ENCODE results near the gene CHCHD1.
"Not testable (repeated sequence)": the region's sequence is repeated elsewhere in the genome, so short reads cannot be mapped to it uniquely, and the experiment has no call there.

The CHCHD1 gene

DNA sequence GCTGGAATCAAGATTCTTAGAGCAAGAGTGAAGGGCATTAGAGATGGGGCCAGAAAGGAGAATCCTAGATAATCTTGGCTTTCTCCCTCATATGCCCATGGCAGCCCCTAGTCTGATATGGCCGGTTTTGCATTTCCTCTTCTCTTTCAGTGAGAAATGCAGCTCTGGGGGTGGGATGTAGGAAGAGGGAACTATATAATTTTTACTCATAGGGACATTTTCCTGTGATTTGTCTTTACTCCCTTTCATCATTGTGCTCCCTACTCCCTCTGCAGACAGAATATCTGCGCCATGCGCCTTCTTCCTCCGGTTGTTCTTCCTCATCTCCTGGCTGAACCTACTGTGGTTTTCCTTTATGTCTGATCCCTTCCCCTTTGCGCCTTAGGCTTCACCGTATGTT lies 16.8 kb upstream of the CHCHD1 start:
- no peak for FAIRE-seq
- no peak for DNase-seq (ENCODE audit: insufficient read length, low spot score)

DNA sequence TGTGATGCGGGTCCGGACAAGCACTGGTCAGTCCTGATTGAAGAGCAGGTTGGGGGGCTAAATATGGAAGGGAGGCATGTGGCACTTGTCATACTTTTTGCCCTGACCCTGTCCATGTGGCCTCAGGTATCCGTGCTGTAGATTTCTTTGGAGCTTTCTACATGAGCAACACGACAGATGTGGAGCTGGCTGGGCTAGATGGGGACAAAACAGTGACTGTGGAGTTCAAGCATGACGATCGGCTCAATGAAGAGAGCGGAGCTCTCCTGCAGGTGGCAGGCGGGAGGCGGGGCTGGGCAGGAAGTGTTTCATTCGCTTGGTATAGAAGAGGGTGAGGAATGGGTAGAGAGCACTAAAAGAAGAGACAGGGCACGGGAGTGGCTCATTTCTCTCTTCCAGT lies 13.0 kb upstream of the CHCHD1 start:
- FAIRE-seq (no peak), DNase-seq (ENCODE audit: insufficient read length, low spot score) (no peak)

DNA sequence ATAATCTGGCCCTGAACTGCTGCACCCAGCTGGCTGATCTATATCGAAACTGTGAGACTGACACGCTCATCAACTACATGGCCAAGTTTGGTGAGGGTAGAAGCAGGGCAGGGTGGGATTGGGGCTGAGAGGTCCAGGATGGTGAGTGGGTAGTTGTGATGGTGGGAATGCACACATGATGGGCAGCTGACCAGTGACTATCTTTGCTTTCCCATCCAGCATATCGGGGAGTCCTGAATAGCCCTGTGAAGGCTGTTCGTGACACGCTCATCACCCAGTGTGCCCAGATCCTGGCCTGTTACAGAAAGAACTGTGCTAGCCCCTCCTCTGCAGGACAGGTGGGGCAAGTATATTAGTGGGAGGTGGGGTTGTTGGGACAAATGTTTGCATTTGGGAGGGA lies 12.5 kb upstream of the CHCHD1 start:
- no peak for DNase-seq (ENCODE audit: insufficient read length, low spot score)
- FAIRE-seq = no peak

DNA sequence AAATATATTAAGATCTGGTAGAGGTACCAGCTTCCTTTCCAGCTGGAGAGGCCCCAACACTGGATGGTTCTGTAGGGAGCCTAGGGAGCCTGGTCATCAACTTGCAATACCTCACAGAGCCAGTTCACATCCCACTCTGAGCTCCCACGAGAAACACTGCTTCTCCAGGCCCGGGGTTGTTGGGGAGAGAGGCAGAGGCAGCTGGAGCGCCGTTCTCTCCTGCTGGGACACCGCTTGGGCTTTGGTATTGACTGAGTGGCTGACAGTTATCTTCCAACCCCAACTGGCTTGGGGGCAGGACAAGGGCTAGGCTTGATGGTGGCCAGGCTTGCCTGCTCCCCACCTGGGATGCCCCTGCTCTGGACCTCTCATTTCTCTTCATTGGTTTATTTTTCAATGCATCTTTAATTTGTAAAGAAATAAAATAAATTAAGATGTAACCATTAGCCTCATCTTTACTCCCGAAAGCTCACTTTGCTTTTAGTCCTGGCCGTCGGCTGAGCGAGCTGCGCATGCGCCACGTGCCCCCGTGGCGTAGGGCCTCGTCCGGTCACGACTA lies 10.0 kb upstream of the CHCHD1 start:
- peak; percentile 86 for FAIRE-seq
- DNase-seq (ENCODE audit: insufficient read length, low spot score) = peak; percentile 90

DNA sequence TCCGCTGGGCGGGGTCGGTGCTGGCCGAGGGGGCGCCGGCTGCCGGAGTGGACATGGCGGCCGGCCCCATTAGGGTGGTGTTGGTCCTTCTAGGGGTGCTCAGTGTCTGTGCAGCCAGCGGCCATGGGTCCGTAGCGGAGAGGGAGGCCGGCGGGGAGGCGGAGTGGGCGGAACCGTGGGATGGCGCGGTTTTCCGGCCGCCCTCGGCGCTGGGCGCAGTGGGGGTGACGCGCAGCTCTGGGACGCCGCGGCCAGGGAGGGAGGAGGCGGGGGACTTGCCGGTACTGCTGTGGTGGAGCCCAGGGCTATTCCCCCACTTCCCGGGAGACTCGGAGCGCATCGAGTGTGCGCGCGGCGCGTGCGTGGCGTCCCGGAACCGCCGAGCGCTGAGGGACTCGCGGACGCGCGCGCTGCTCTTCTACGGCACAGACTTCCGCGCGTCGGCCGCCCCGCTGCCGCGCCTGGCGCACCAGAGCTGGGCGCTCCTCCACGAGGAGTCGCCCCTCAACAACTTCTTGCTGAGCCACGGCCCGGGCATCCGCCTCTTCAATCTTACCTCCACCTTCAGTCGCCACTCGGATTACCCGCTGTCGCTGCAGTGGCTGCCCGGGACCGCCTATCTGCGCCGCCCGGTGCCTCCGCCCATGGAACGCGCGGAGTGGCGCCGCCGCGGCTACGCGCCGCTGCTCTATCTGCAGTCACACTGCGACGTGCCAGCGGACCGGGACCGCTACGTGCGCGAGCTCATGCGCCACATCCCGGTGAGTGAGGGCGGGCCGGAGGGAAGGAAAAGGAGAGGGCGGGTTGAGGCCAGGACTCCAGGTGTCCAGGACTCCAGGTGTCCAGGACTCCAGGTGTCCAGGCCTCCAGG lies 9.3 kb upstream of the CHCHD1 start:
- peak; percentile 60 for FAIRE-seq
- peak; percentile 62 for DNase-seq (ENCODE audit: insufficient read length, low spot score)

DNA sequence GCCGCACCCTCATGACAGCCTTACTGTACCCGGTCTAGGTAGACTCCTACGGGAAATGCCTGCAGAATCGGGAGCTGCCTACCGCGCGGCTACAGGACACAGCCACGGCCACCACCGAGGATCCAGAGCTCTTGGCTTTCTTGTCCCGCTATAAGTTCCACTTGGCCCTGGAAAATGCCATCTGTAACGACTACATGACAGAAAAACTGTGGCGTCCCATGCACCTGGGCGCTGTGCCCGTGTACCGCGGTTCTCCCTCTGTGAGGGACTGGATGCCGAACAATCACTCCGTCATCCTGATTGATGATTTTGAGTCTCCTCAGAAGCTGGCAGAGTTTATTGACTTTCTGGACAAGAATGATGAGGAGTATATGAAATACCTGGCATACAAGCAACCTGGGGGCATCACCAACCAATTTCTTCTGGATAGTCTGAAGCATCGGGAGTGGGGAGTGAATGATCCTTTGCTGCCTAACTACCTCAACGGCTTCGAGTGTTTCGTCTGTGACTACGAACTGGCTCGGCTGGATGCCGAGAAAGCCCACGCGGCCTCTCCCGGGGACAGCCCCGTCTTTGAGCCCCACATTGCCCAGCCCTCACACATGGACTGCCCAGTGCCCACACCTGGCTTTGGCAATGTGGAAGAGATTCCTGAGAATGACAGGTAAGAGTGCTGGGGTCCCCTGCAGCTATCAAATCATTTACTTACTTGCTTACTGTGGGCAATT lies 8.5 kb upstream of the CHCHD1 start:
- no peak for DNase-seq (ENCODE audit: insufficient read length, low spot score)

DNA sequence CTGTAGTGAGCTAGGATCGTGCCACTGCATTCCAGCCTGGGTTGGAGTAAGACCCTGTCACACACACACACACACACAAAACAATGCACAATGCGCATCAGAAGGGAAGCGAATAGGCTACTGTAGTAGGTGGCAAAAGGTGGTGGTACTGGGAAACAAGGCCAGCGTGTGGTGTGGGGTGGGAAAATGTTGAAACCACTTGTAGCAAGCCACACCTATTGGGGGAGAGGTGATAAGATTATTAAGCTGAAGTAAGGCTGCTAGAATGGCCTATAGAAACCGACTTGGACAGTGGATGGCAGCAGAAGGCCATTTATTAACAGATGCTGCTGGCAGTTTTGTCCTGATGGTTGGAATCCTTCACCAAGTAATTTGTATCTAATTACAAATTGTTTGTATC lies 7.2 kb upstream of the CHCHD1 start:
- FAIRE-seq = no peak
- peak; percentile 23 for DNase-seq (ENCODE audit: insufficient read length, low spot score)

More for the DNA sequence above, 8.5 kb upstream of the CHCHD1 start:
- FAIRE-seq = no peak

DNA sequence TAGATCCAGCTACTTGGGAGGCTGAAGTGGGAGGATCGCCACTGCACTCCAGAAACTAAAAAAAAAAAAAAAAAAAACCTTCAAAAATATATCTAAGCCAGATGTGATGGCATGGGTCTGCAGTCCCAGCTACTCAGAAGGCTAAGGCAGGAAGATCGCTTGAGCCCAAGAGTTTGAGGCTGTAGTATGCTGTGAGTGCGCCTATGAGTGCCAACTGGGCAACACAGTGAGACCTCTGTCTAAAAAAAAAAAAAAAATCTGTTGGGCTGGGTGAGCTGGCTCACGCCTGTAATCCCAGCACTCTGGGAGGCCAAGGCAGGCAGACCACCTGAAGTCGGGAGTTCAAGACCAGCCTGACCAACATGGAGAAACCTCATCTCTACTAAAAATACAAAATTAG lies 2.8 kb upstream of the CHCHD1 start:
- FAIRE-seq (no peak), DNase-seq (ENCODE audit: insufficient read length, low spot score) (no peak)

DNA sequence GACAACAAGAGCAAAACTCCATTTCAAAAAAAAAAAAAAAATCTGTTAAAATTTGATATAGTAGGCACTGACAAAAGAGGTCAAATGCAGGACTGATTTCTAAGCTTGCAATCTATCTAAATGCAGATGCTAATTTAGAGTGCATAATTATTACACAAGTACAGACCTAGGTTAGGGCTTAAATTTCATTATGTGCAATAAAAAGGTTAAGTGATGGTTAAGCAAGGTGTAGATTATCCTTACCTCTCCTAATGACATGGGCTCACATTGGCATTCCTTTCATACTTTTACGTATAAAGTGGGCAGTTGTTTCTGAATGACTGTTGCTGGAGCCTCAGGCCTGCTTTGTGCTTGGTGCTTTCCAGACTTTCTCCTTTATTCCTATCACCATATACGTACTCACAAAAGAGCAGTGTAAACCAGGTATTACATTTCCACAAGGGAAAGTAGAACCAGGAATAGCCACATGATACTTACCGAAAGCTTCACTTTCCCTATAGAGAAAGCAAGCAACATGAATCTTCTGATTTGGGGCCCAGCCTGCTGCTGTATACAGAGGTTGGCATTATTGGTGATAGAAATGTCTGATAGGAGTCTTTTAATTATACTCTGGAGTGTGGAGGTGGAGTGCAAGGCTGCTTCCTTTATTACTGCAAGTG lies 2.2 kb upstream of the CHCHD1 start:
- DNase-seq (ENCODE audit: insufficient read length, low spot score) (no peak), FAIRE-seq (no peak)

DNA sequence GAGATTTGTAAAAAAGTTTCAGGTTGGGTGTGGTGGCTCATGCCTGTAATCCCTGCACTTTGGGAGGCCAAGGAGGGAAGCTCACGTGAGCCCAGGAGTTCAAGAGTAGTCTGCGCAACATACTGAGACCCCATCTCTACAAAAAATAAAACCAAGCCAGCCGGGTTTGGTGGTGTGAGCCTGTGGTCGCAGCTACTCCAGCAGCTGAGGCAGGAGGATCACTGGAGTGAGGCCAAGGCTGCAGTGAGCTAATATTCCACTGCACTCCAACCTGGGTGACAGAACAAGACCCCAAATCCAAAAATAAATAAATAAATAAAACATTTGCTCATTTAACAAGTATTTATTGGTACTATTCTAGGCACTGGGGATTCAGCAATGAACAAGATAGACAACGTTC lies 1.5 kb upstream of the CHCHD1 start:
- DNase-seq (ENCODE audit: insufficient read length, low spot score) (no peak), FAIRE-seq (no peak)

DNA sequence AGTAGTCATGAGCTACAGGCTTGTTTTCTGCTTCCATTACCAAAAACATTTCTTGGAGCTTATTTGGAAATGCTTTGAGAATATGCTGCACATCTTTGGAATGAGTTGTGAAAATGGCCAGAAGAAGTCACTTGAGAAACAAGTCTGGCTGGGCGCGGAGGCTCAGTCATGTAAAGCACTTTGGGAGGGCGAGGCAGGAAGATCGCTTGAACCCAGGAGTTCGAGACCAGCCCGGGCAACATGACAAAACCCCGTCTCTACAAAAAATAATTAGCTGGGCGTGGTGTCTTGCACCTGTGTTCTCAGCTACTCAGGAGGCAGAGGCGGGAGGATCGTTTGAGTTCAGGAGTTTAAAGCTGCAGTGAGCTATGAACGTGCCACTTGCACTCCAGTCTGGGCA lies 882 bp upstream of the CHCHD1 start:
- no peak for FAIRE-seq

DNA sequence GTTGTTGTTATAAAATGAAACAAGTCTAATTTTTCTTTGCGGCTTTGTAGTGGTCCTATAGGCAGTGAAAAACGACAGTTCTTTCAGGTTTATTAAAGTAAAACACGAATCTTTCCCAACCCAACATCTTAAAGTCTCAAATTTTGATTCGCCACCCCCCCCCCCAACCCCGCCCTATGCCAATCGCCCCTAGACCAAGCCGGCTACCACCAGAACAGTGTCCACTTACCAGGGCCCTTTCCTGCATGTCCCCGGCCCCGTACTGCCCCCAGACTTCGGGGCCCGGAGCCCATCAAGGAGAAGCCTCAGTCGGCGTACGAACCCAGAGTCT lies 335 bp upstream of the CHCHD1 start:
- no peak for FAIRE-seq

More for the DNA sequence above, 882 bp upstream of the CHCHD1 start:
- no peak for DNase-seq (ENCODE audit: insufficient read length, low spot score)

DNA sequence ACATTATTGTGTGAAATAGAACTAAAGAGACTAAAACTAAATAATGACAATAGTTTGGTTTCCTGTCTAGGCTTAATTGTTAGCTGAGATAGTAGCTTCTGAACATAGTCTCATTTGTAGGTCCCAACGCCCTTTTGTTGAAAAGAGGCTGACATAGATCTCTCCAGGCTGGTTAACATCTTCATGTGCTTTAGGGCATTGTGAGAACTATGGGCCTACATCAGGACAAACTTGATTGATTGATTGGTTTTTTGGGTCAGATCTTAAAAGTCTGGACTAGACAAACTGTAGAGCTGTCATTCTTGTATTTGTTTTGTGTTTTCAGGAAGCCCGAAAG lies 869 bp downstream of the CHCHD1 start:
- DNase-seq (ENCODE audit: insufficient read length, low spot score) = no peak
- no peak for FAIRE-seq

More for the DNA sequence above, 335 bp upstream of the CHCHD1 start:
- no peak for DNase-seq (ENCODE audit: insufficient read length, low spot score)

DNA sequence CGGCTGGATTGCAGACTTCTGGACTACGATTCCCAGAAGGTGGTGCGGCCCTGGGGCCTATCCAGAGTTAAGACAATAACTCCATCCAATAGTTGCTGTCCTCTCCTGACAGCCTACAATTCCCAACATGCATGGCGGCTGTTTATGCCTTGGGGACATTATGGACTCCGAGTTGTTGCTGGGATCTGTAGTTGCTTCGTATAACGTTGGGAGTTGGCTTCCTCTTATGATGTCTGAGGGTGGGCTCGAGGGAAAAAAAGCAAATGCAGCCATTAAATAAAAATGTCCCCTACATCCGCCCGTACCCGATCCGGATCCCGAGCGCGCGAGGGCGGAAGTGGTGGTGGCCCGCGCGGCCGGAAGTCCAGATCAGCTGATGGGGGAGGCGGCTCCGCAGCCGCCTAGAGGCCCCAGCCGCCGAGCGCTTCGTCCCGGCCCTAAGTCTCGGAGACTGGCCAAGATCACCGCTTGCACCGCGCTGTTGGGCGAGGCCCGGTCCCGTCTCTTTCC lies 3.4 kb downstream of the CHCHD1 start, which contains the start of gene ZSWIM8:
ZSWIM8 (plus strand) TSS at position 396 of the 510 bp plus-strand sequence. CDS start 273 bp downstream, outside the sequence.
- DNase-seq (ENCODE audit: insufficient read length, low spot score) (peak; percentile 96), FAIRE-seq (peak; percentile 70)

DNA sequence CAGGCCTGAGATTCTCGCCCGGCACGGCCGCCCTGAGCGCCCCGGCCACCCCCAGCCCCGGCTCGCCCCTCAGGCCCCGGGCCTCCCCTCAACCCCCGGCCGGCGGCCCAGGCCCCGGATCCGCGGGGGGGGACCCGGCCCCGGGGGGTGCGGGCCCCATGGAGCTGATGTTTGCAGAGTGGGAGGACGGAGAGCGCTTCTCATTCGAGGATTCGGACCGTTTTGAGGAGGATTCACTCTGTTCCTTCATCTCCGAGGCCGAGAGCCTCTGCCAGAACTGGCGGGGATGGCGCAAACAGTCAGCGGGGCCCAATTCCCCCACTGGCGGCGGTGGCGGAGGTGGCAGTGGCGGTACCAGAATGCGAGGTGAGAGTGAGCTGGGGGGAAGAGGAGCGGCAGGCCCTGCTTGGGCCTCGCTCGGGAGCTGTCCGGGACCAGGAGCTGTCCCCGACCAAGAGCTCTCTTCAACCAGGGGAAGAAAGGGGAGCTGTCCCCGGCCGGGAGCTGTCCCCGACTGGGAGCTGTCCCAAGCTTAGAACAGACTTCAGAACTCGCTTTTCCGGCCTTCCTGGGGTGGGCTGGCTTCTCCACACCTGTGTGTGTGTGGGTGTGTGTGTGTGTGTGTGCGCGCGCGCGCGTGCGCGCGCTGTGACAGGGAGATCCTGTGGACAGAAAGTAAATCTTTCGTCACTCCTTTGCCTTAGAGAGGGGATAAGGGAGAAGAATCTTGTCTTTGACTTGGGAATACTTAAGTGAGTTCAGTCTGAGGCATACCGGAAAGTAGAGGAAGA lies 4.1 kb downstream of the CHCHD1 start:
- no peak for FAIRE-seq
- peak; percentile 22 for DNase-seq (ENCODE audit: insufficient read length, low spot score)

DNA sequence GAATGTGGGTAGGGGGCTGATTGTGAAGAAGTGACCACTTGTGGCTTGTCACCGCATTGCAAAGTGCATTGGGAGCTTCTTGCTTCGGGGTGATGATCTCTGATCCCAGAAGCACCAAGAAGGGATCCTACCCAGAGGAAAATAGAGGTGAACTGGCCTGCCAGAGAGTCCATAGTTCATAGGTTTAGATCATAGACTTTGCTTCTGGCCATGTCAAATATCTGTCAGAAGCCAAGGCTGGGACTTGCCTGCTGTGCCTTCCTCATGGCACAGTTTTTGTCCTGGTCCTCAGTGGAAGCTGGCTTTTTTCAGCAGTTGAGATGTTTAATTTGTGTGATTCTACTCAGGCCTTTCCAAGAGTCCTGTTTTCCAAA lies 4.7 kb downstream of the CHCHD1 start:
- FAIRE-seq = no peak

DNA sequence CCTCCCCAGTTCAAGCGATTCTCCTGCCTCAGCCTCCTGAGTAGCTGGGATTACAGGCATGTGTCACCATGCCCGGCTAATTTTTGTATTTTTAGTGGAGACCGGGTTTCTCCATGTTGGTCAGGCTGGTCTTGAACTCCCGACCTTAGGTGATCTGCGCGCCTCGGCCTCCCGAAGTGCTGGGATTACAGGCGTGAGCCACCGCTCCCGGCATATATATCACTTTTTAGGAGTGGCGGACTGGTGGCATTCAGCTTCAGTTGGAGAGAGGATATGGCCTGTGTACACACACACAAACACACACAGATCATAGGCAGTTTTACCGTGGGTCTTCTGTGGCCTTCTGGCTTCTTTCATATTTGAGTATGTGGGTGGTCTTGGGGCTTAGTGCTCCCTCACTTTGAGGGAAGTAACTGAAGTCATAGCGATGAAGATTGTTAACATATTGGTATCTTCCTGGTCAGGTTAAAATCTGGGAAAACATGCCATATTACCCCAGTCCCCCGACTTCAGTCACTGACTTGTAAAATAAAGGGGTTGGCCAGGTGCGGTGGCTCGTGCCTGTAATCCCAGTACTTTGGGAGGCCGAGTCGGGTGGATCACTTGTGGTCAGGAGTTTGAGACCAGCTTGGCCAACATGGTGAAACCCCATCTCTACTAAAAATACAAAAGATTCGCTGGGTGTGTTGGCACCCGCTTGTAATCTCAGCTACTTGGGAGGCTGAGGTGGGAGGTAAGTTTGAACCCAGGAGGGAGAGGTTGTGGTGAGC lies 5.4 kb downstream of the CHCHD1 start:
- FAIRE-seq; DNase-seq (ENCODE audit: insufficient read length, low spot score): not testable (repeated sequence)

More for the DNA sequence above, 4.7 kb downstream of the CHCHD1 start:
- no peak for DNase-seq (ENCODE audit: insufficient read length, low spot score)

DNA sequence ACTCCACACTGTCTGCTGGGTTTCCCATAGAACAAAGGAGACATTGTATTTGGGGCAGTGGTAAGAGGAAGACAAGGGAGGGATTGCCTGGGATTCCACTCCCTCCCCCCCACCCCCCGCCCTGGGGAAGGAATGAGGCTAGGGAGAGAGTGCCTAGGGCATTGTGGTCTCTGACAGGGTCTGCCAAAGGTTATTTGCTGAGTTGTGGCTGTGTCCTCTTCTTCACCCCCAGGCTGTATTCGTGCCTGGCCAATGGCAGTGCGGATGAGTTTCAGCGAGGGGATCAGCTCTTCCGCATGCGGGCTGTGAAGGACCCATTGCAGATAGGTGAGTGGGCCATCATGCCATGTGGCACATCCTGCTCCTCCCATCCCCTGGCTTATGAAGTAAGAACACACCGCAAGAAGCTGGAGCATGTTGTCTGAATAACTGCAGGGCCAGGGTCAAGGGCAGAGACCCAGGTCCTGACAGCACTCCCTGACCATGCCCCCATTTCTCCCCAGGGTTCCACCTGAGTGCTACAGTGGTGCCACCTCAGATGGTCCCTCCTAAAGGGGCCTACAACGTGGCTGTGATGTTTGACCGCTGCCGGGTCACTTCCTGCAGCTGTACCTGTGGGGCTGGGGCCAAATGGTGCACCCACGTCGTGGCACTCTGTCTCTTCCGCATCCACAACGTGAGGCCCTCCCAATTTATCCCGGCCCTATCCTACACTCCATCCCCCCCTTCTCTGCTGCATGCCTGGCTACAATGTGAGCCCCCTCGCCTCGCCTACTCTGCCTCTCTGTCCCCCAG lies 7.2 kb downstream of the CHCHD1 start:
- FAIRE-seq (no peak), DNase-seq (ENCODE audit: insufficient read length, low spot score) (no peak)

DNA sequence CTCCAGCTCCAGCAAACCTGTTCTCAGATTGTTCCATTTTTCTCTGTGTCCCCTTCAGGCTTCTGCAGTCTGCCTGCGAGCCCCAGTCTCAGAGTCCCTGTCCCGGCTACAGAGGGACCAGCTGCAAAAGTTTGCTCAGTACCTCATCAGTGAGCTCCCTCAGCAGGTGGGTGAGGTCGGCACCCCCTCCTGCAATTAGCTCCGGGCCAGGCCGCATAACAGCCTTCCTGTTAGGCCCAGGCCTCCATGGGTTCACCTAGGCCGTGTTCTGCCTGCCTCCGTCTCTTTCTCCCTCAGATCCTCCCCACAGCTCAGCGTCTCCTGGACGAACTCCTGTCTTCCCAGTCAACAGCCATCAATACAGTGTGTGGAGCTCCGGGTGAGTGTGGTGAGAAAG lies 7.8 kb downstream of the CHCHD1 start:
- DNase-seq (ENCODE audit: insufficient read length, low spot score) (no peak), FAIRE-seq (no peak)

Measured in HTR-8/SVneo (cell line).